DND-41 (cell line): ENCODE results near the gene NRXN3.

ENCODE experiments used
- ATAC-seq: fragments of 200-7000 bp; cut with Tn5 transposase; 3 replicates; pipeline ENCODE4 v1.9.1; 2021; ENCODE audit warnings: low read depth; ENCODE audit not compliant: insufficient read depth
- DNase-seq: peaks from one replicate; pipeline ENCODE4 v3.0.0-alpha.2; 2020
- H2AFZ ChIP-seq: 2 replicates; pipeline ENCODE4 v1.6.0; 2012; ENCODE audit warnings: low read depth, low read length
- H3K27ac ChIP-seq: 2 replicates; pipeline ENCODE4 v1.5.1; 2012; ENCODE audit warnings: low read length, inconsistent platforms
- H3K27me3 ChIP-seq: fragments of 200-600 bp; sonication (generic); 2 replicates; pipeline ENCODE4 v1.6.0; 2012; ENCODE audit warnings: low read length, mild to moderate bottlenecking, inconsistent platforms; ENCODE audit not compliant: insufficient read depth, poor library complexity
- H3K36me3 ChIP-seq: 2 replicates; pipeline ENCODE4 v1.5.1; 2012; ENCODE audit warnings: low read length, inconsistent platforms; ENCODE audit not compliant: insufficient read depth
- H3K4me1 ChIP-seq: 2 replicates; pipeline ENCODE4 v1.5.1; 2012; ENCODE audit warnings: mild to moderate bottlenecking, low read length; ENCODE audit not compliant: insufficient read depth
- H3K4me2 ChIP-seq: 2 replicates; pipeline ENCODE4 v1.6.0; 2012; ENCODE audit warnings: mild to moderate bottlenecking, moderate library complexity, low read length, inconsistent platforms; ENCODE audit not compliant: insufficient read depth
- H3K4me3 ChIP-seq, 2 experiments: fragments of 200-600 bp in 1 of 2; shearing (Covaris generic) in 1 of 2; 2 replicates each; pipeline ENCODE4 v1.5.1; 2012 to 2016; ENCODE audit warnings: inconsistent platforms in 2 of 2, low read length in 2 of 2, mild to moderate bottlenecking in 2 of 2, low read depth in 1 of 2, moderate library complexity in 1 of 2
- H3K79me2 ChIP-seq: 2 replicates; pipeline ENCODE4 v1.6.0; 2012; ENCODE audit warnings: low read length, inconsistent platforms; ENCODE audit not compliant: insufficient read depth
- H3K9ac ChIP-seq: 2 replicates; pipeline ENCODE4 v1.6.0; 2012; ENCODE audit warnings: low read depth, mild to moderate bottlenecking, inconsistent platforms, low read length, moderate library complexity
- H3K9me3 ChIP-seq: 2 replicates; pipeline ENCODE4 v1.5.1; 2012; ENCODE audit warnings: low read length, moderate library complexity, mild to moderate bottlenecking, inconsistent platforms; ENCODE audit not compliant: insufficient read depth, severe bottlenecking
- H4K20me1 ChIP-seq: 2 replicates; pipeline ENCODE4 v1.6.0; 2012; ENCODE audit warnings: low read length; ENCODE audit not compliant: insufficient read depth
- EZH2 ChIP-seq: IDR thresholded peaks from 3 replicates; pipeline ENCODE4 v1.6.1; 2012; ENCODE audit warnings: borderline replicate concordance, low read depth, mild to moderate bottlenecking, moderate library complexity, low read length, inconsistent platforms; ENCODE audit not compliant: severe bottlenecking
- TF ChIP-seq, protein P1 (sequence below): IDR thresholded peaks from 2 replicates; pipeline ENCODE4 v1.5.1; 2012; ENCODE audit warnings: borderline replicate concordance, low read length, moderate library complexity, mild to moderate bottlenecking; ENCODE audit not compliant: poor library complexity, severe bottlenecking; ENCODE audit errors: extremely low read depth

Gene NRXN3

DNA sequence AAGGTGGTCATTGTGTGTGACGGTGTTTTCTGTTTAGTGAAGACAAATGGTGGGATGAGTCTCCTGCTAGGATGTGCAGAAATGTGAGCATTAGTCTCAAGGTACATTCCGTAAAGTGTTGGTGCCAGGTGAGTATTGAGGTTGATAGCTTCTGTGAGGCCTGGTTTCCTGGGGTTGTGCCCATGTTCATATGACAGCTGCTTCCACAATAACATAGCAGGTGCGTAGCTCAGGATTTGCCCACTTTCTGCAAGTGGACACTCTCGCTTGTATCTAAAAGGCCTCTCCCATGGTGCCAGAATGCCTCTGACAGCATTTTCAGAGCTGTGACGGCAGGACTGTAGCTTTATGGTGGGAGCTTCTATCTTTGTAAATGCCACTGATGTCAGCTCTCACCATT lies 1209.1 kb downstream of the NRXN3 start:
- H3K4me3 ChIP-seq = no peak overlapping the region
- H2AFZ ChIP-seq = no peak overlapping the region
- H4K20me1 ChIP-seq = no peaks in the 10 kb centered on the region
- H3K9ac ChIP-seq = no peak overlapping the region
- H3K79me2 ChIP-seq = no peaks in the 10 kb centered on the region
- DNase-seq (no peak), ATAC-seq (no peak)
- H3K27ac ChIP-seq = no peak overlapping the region
- no peaks in the 10 kb centered on the region for H3K36me3 ChIP-seq
- H3K4me2 ChIP-seq = no peak overlapping the region
- TF ChIP-seq, protein P1, sequence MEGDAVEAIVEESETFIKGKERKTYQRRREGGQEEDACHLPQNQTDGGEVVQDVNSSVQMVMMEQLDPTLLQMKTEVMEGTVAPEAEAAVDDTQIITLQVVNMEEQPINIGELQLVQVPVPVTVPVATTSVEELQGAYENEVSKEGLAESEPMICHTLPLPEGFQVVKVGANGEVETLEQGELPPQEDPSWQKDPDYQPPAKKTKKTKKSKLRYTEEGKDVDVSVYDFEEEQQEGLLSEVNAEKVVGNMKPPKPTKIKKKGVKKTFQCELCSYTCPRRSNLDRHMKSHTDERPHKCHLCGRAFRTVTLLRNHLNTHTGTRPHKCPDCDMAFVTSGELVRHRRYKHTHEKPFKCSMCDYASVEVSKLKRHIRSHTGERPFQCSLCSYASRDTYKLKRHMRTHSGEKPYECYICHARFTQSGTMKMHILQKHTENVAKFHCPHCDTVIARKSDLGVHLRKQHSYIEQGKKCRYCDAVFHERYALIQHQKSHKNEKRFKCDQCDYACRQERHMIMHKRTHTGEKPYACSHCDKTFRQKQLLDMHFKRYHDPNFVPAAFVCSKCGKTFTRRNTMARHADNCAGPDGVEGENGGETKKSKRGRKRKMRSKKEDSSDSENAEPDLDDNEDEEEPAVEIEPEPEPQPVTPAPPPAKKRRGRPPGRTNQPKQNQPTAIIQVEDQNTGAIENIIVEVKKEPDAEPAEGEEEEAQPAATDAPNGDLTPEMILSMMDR = no peak
- TF ChIP-seq EZH2 = no peak
- no peaks in the 10 kb centered on the region for H3K27me3 ChIP-seq
- no peaks in the 10 kb centered on the region for H3K9me3 ChIP-seq
- H3K4me1 ChIP-seq = no peaks in the 10 kb centered on the region

DNA sequence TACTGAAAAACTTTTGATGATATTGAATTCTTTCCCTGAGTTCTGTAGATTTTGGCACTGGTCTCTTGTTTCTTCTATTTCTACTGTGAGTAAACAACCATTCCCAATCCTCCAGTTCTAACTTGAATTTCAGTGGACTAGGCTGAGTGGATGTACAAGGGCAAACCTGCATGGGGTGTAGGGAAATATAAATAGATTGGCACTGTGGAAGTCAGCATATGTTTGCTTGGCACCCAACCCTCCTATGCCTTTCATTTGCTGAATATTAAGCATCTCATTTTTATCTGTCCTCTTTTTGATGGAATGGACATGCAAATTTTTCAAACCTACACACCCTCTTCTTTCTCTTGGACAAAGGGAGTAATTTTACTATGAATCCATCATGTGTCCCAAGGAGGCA lies 1212.9 kb downstream of the NRXN3 start:
- Histone ChIP-seq H3K27ac (no peak overlapping the region), H3K27me3 (no peaks in the 10 kb centered on the region), H4K20me1 (no peaks in the 10 kb centered on the region), H3K36me3 (no peaks in the 10 kb centered on the region), H3K4me1 (no peaks in the 10 kb centered on the region), H3K9me3 (no peaks in the 10 kb centered on the region), H3K4me3 (no peak overlapping the region), H3K4me2 (no peak overlapping the region), H3K79me2 (no peaks in the 10 kb centered on the region), H3K9ac (no peak overlapping the region), H2AFZ (no peak overlapping the region)
- DNase-seq = no peak
- TF ChIP-seq, protein P1 = no peak
- no peak for TF ChIP-seq EZH2
- ATAC-seq = no peak

- no peak overlapping the region for H3K4me3 ChIP-seq
- ATAC-seq (no peak), DNase-seq (no peak)
- no peaks in the 10 kb centered on the region for H3K36me3 ChIP-seq
- no peaks in the 10 kb centered on the region for H3K4me1 ChIP-seq
- no peak overlapping the region for H3K4me2 ChIP-seq
- H4K20me1 ChIP-seq = no peaks in the 10 kb centered on the region
- no peak overlapping the region for H3K27ac ChIP-seq
- TF ChIP-seq EZH2 = no peak
- TF ChIP-seq, protein P1 = no peak
- no peak overlapping the region for H2AFZ ChIP-seq
- no peaks in the 10 kb centered on the region for H3K27me3 ChIP-seq
- H3K9ac ChIP-seq = no peak overlapping the region
- H3K9me3 ChIP-seq = no peaks in the 10 kb centered on the region
- H3K79me2 ChIP-seq = no peaks in the 10 kb centered on the region
Observed at GRCh38 chr14:79383475-79383874, 1213.3 kb downstream of the NRXN3 start.

DNA sequence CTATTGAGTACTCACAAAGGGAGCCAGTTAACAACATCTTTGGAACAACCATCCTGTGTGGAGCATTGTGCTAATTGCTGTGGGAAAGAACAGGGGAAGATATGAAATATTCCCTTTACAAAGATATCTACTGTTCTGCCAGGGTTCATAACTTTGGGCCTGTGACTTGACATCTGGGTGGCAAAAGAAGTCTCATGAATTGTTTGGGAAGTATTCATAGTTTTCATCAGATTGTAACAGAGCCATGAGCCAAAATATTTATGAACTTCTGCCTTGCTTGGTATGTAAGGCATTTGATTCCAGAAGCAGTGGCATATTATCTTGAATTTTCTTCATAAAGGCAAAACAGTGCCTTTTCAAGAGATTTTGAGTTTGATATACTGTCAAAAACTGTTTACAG lies 1224.9 kb downstream of the NRXN3 start:
- Histone ChIP-seq H3K4me3 (no peak overlapping the region), H3K4me2 (no peak overlapping the region), H3K79me2 (no peaks in the 10 kb centered on the region), H4K20me1 (no peaks in the 10 kb centered on the region), H3K9ac (no peak overlapping the region), H3K27me3 (no peaks in the 10 kb centered on the region), H3K36me3 (no peaks in the 10 kb centered on the region), H2AFZ (no peak overlapping the region), H3K9me3 (no peaks in the 10 kb centered on the region), H3K4me1 (no peaks in the 10 kb centered on the region), H3K27ac (no peak overlapping the region)
- no peak for DNase-seq
- ATAC-seq = no peak
- TF ChIP-seq EZH2 = no peak
- TF ChIP-seq, protein P1 = no peak
